Fibroblast of gingiva (primary cell): ENCODE data around the gene LARGE1.

Source experiments
- DNase-seq: peaks from one replicate; pipeline ENCODE4 v3.0.0-alpha.2; 2011; ENCODE audit warnings: low read depth

Gene LARGE1

GRCh38 chr22:33913188-33913587, 7.1 kb downstream of the LARGE1 start:
- DNase-seq = no peak

- no peak for DNase-seq
These were observed 10.4 kb downstream of the LARGE1 start for GRCh38 chr22:33909911-33910310.

GRCh38 chr22:33909075-33909458, 11.2 kb downstream of the LARGE1 start:
- no peak for DNase-seq

- no peak for DNase-seq
These were observed 11.9 kb downstream of the LARGE1 start for GRCh38 chr22:33908171-33909074.

GRCh38 chr22:33906954-33907353, 13.3 kb downstream of the LARGE1 start:
- DNase-seq = no peak

GRCh38 chr22:33906475-33906874, 13.8 kb downstream of the LARGE1 start:
- DNase-seq = no peak

GRCh38 chr22:33903012-33903411, 17.3 kb downstream of the LARGE1 start:
- DNase-seq = no peak

- DNase-seq = no peak
These were observed 18.2 kb downstream of the LARGE1 start for GRCh38 chr22:33902073-33902472.

GRCh38 chr22:33898121-33898520, 22.2 kb downstream of the LARGE1 start:
- no peak for DNase-seq

GRCh38 chr22:33897448-33897835, 22.8 kb downstream of the LARGE1 start:
- no peak for DNase-seq

GRCh38 chr22:33896575-33897447, 23.5 kb downstream of the LARGE1 start:
- no peak for DNase-seq

- DNase-seq = no peak
These were observed 24.1 kb downstream of the LARGE1 start for GRCh38 chr22:33896154-33896553.

- DNase-seq = no peak
These were observed 24.8 kb downstream of the LARGE1 start for GRCh38 chr22:33895444-33895843.

GRCh38 chr22:33894515-33894914, 25.8 kb downstream of the LARGE1 start:
- DNase-seq = no peak

- no peak for DNase-seq
These were observed 26.2 kb downstream of the LARGE1 start for GRCh38 chr22:33894036-33894435.

- DNase-seq = no peak
These were observed 26.8 kb downstream of the LARGE1 start for GRCh38 chr22:33893512-33893911.

- DNase-seq = no peak
These were observed 28.3 kb downstream of the LARGE1 start for GRCh38 chr22:33891992-33892391.

GRCh38 chr22:33891455-33891854, 28.8 kb downstream of the LARGE1 start:
- DNase-seq = no peak

- DNase-seq = no peak
These were observed 30.5 kb downstream of the LARGE1 start for GRCh38 chr22:33889748-33890147.

GRCh38 chr22:33888821-33889220, 31.5 kb downstream of the LARGE1 start:
- no peak for DNase-seq

- no peak for DNase-seq
These were observed 33.1 kb downstream of the LARGE1 start for GRCh38 chr22:33887173-33887572.

- no peak for DNase-seq
These were observed 33.6 kb downstream of the LARGE1 start for GRCh38 chr22:33886696-33887095.

GRCh38 chr22:33884829-33885228, 35.4 kb downstream of the LARGE1 start:
- no peak for DNase-seq
